HG02642 (cell line): ENCODE data around the gene KCNQ1.

Experiments used
- ATAC-seq: cut with Tn5 transposase; IDR thresholded peaks from one replicate; pipeline ENCODE4 v1.9.1; 2021; ENCODE audit warnings: mild to moderate bottlenecking; ENCODE audit not compliant: unreplicated experiment, poor library complexity

Gene KCNQ1

DNA sequence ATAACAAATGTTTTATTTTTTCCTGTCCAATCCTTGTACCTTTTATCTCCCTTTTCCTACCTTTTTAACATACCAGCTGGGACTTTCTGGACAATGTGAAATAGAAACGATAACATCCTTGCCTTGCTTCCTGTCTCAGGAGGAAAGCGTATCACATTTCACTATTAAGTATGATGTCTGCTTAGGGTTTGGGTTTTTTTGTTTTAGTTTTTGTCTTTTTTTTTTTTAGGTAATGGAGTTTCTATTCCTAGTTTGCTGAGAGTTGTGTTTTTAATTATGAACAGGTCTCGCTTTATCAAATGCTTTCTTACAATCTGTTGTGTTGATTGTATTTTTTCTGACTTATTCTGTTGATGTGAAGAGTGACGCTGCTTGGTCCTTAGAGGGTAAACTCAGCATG, 319.2 kb downstream of the KCNQ1 start:
- ATAC-seq, result no peak

DNA sequence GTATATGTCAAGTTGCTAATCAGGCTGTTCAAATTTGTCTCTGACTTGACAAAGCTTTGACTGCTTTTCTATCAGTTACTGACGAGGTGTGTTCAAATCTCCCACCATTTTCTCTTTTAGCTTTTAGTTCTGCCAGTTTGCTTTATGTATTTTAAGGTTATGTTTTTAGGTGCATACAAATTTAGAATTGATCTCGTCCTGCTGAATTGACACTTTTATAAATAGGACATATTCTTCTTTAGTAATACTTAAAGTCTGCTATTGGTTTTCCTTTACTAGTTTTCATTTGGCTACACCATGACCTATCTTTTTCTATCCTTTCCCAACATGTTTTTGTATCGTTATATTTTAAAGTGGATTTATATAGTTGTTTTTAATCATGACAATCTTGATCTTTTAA, 320.7 kb downstream of the KCNQ1 start:
- ATAC-seq, result no peak

DNA sequence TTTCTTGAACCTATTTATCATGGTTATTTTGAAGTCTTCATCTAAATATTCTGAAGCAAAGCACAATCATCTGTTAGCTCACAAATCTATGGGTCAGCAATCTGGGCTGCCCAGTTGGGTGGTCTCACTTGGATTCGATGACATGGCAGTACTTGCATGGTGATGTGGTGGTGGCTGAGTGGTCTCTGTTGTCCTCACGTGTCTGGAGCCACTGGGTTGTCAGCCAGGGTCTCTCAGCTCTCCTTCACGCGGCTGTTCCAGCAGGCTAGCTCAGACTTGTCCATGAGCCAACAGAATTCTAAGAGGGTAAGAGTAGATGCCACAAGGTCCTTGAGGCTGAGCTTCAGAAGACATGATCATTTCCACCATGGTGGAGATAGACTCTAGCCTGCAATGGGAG, 321.4 kb downstream of the KCNQ1 start:
- no peak for ATAC-seq

GRCh38 chr11:2767071-2767470, 322.3 kb downstream of the KCNQ1 start:
- no peak for ATAC-seq

DNA sequence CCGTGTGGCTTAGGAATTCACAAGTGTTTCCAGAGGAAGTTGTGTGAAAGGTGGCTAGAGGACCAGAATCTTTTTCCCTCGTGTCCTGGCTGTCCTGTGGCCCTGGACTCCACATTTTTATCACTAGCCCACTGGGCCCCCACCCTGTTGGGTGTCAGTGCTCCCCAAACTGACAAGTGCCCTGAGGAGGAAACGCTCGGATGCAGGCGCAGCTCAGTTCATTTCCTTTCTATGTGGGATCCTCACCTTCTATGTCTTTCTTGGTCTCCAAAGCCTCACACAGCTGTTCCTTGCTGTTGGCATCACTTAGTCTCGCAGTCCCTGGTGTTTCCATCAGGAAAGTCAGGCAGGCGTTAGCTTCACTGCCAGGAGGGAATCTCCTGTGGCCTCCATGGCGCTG, 323.0 kb downstream of the KCNQ1 start:
- ATAC-seq, result no peak

DNA sequence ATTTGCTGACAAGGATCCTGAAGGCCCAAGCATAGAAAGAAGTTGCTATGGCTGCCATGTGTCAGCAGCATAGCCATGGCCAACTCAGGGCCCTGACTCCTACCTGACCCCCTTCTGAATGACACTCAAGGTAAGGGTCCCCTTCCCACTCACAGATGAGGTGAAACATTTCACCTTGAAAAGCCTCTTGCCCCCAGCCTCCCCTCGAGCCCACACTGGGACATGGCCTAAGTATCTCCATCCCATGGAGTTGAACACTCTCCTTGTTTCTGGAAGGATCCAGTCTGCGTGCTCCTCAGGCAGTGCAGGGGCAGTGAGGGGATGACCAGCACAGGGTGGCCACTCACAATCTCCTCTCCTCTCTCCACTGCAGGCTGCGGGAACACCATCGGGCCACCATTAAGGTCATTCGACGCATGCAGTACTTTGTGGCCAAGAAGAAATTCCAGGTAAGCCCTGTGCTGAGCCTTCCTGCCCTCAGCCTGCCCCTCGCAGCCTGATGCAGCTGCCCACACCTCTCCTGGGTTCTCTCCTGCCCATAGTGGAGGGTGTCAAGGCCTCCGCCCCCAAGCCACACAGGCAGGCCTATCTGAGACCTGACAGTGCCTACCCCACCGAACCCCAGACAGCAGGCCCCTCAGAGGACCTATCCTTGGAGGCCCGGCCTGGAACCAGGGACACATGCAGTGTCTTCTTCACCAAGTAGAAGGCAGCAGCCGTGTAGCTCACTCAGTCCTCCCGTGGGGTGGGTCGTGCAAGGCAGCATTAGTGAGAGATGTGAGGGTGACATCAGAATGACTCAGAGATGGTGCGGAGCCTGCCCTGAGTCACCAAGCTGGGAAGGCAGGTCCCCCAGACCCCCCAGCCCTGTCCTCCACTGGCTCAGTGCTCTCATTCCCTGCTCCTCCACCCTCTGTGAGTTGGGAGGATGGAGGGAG, 323.9 kb downstream of the KCNQ1 start:
- ATAC-seq, result no peak

DNA sequence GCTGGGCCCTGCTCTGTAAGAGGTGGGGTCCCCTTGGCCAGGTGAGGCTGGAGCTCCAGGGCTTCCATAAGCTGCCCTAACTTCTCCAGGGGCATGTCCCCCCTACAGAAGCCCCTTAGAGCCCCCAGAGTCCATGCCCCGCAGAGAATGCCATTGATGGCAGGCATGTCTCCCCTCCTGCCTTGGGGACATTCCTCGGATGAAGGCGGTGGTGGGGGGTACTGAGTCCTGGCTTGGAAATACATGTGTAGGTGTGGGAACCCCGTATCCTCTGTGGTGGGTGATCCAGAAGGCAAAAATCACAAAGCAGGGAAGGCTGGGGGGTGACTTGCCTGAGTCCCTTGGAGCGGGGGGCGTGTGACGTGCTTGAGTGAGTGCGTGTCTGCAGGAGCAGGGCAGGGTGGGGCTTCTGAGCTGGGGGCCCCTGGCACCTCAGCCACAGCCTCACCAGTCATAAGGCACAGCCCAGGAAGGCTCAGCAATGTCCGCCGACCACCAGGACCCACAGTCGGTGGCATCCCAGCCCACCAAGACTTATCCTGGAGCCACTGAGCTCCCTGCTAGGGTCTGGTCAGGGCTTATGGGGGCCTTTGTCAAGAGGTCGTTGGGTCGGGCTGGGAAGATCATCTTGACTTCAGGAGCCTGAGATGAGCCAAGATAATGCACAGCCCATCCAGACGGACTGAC, 324.7 kb downstream of the KCNQ1 start:
- ATAC-seq, result no peak

- ATAC-seq, result no peak
These were observed 325.4 kb downstream of the KCNQ1 start for GRCh38 chr11:2770096-2770751.

DNA sequence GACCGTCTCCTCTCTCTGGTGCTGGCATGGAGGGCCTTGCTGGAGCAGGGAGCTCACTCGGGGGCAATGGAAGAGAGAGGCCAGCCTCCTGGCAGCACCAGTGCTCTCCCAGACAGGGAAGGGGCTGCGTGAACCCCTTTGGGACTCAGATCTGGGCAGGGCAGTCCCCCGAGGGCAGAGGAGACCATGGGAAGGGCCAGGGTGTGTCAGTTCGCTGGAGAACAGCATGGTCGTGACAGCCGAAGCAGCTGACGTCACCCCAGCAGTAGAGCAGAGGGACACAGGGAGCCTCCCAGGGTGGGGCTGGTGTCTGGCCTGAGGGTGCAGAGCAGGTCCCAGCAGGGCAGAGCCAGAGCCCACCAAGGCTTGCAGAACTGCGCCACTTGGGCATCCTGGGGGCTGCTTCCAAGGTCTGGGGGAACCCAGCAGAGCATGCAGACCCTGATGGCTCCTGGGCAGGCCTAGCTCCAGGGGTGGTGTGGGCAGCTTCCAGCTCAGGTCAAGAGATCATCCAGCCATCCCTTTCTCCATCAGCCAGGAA, 326.0 kb downstream of the KCNQ1 start:
- no peak for ATAC-seq

DNA sequence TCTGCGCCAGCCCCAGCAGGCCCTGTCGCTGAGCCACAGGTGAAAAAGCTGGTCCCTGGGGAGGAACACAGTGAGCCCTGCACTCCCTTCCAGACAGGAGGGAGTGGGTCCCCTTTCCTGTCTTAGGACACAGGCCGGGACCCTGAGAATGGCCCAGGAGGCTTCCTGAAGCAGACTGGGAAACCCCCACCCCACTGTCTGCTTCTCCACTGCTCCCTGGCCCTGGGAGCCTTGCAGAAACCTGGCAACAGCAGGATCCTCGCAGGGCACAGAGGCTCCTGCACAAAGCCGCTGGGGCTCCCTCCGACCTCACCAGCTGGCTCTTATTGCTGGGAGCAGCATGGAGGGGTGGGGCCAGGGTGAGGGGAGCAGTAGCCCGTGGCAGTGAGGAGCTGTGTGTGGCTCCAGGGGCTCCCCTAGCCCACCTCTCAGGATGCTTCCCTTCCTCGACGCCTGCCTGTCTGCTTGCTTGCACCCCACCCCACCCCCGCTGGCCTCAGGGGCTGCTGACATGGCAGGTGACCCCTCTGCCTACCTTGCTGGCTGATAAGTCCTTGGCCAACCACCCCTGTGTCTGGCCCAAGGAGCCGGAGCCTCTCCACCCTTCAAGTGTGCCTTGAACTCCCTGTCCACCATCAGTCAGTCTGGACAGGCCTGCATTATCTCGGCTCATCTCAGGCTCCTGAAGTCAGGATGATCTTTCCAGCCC, 327.1 kb downstream of the KCNQ1 start:
- no peak for ATAC-seq

DNA sequence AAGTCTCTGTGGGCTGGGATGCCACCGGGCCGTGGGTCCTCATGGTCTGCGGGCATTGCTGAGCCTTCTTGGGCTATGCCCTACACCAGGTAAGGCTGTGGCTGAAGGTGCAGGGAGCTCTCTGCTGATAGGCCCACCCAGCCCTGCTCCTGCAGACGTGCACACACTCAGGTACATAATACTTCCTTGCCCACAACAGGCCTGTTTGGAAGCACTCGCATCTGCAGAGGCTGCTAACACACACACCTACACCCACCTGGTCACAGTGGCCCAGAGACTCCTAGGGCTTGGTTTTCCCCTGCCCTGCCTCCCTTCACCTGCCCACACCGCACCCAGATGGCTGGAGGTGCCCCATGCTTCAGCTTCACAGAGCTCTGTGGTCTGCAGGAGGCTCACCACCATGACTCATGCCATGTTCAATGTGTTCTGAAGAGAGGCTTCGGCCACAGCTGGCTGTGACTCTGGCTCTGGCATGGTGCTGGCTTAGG, 327.8 kb downstream of the KCNQ1 start:
- no peak for ATAC-seq

DNA sequence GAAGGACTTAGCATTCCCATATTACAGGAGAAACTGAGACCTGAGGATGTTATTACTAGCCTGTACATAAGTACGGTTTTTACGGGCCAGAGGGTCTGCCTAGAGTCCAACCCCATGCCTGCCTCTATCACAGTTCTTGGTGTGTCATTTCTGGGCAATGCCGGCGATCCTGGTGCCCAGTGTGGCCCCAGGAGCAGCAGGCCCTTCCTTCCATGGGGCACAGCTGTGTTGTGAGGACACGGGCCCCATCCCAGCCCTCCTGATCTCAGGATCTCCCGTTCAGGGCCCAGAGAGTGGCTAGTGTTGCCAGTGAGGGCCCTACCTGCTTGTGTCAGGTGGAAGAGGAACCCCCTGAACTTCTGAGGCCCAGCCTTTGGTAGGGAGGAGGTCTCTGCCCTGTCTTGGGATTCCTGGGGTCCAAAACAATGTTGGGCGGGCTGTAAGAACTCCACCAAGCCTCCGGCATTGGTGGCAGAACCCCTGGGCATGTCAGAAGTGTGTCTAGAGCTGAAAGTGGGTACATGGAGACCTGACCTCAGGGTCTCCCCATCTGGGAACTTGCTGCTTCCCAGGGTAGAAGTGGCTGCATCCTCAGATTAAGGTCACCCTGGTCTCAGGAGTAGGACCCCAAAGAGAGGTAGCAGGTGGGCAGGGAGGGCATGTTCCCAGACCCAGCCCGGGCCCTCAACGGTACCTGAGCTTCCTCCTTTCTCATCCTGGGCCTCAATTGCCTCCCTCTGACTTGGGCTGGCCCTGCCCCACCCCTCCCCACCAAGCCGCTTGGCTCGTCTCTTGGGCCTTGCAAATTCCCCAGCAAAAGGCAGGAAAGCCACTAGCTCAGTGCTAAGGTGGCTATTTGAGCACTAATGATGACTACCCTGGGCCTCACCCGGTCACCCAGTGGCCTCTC, 329.6 kb downstream of the KCNQ1 start:
- ATAC-seq, result no peak

- ATAC-seq, result no peak
These were observed 330.3 kb downstream of the KCNQ1 start for GRCh38 chr11:2775083-2775625.

DNA sequence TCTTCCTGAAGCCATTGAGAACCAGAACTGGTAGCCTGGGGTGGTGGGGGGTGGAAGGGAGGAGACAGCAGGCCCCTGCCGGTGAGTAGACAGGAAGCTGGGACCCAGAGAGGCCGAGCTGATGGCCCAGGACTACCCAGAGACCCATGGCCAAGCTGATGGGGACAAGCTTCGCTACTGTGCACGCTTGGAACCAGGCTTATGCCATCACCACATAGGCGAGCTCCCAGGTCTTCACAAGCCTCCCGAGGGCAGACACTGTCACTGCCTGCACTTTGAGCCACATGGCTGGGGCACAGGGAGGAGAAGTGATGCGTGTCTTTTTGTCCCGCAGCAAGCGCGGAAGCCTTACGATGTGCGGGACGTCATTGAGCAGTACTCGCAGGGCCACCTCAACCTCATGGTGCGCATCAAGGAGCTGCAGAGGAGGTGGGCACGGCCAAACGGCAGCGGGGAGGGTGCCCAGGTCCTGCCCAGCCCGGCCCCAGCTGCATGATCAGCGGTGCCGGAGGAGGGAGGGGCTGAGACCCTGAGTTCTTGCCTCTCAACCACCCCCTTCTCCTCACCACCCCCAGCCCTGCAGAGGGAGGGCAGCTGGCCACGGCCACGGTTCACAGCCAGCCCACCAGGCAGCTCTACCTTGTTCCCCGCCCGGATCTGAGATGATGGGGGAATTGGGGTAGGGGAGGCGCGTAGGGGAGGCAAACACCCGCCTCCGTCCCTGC, 331.0 kb downstream of the KCNQ1 start:
- no peak for ATAC-seq

DNA sequence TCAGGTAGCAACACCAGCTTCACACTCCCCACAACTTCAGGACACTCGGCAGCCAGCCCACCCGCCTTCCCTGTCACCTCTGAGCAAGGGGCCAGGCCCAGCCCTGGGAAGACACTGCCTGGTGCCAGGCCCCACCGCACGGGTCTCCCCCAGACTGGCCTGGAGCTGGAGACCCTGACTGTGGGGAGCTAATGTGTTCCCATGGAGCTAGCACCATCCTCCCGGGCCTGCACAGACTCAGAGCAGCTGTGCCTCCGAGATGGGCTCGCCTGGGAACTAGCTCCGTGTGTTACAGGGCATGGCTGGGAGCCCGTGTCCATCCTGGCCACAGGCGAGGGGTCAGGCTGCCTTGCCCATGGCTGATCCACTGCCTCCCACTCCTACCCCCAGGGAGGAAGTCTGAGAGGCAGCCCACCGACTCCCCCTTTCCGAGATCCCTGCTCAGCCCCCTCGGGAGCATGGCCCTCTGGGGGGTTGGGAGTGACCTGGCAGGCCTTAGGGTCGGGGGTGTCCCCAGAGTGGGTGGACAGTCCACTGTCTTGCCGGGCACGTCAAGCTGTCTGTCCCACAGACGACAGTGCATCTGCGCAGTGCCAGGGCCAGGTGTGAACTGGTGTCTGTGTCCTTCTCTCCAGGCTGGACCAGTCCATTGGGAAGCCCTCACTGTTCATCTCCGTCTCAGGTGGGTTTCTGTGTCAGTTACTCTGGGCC, 331.7 kb downstream of the KCNQ1 start:
- ATAC-seq, result no peak

GRCh38 chr11:2777386-2777785, 332.6 kb downstream of the KCNQ1 start:
- ATAC-seq, result no peak

GRCh38 chr11:2777871-2778629, 333.2 kb downstream of the KCNQ1 start:
- no peak for ATAC-seq
